PC-9 (cell line): ENCODE measurements around the gene MMAA. TPM values are rescaled to one million over a fixed set of nuclear protein-coding genes. Genes with fewer than 3 reads are reported as not detected.

Experiments
- BruUV-seq: library from RNA; stranded (reverse); fragments of 400-500 nt; replicated peaks from 2 replicates; lab custom pipeline; 2021; lab: Mats Ljungman, UMichigan
- CTCF ChIA-PET: fragments of 300-600 bp; sonication (Branson Sonifier 250); formaldehyde crosslinking; loops from one replicate; lab custom pipeline; 2022; ENCODE audit warnings: antibody characterized with exemption; lab: Charles Lee
- POLR2A ChIA-PET: fragments of 300-600 bp; sonication (Branson Sonifier 250); formaldehyde crosslinking; loops from one replicate; lab custom pipeline; 2022; ENCODE audit warnings: antibody characterized with exemption; ENCODE audit not compliant: unreplicated experiment; lab: Charles Lee
- DNase-seq, 2 experiments: peaks; one replicate each; pipeline versions ENCODE4 v3.0.0 to v3.0.0-alpha.2; 2015 to 2022; ENCODE audit warnings: mixed read lengths in 1 of 2
- H2AFZ ChIP-seq: fragments of 200-600 bp; sonication (generic); 2 replicates; pipeline ENCODE4 v1.8.1; 2017; ENCODE audit warnings: antibody characterized with exemption
- H3F3A ChIP-seq: fragments of 200-600 bp; sonication (generic); 2 replicates; pipeline ENCODE4 v1.8.1; 2017; ENCODE audit warnings: antibody characterized with exemption, mild to moderate bottlenecking, low read depth; ENCODE audit not compliant: insufficient read depth
- H3K27ac ChIP-seq: fragments of 200-600 bp; sonication (generic); 2 replicates; pipeline ENCODE4 v1.6.1; 2016; ENCODE audit warnings: mixed run types
- H3K27me3 ChIP-seq: fragments of 200-600 bp; sonication (generic); 2 replicates; pipeline ENCODE4 v1.6.1; 2016; ENCODE audit warnings: low read depth, mixed run types; ENCODE audit not compliant: insufficient read depth
- H3K36me3 ChIP-seq: fragments of 200-600 bp; sonication (generic); 2 replicates; pipeline ENCODE4 v1.6.1; 2016; ENCODE audit warnings: low read depth, mixed run types
- H3K4me1 ChIP-seq: fragments of 200-600 bp; sonication (generic); replicated peaks from 2 replicates; pipeline ENCODE4 v1.6.1; 2016; ENCODE audit warnings: mixed run types; ENCODE audit not compliant: insufficient read depth
- H3K4me2 ChIP-seq: fragments of 200-600 bp; sonication (generic); 2 replicates; pipeline ENCODE4 v1.6.1; 2017; ENCODE audit warnings: mixed run types
- H3K4me3 ChIP-seq: fragments of 200-600 bp; sonication (generic); 2 replicates; pipeline ENCODE4 v1.6.1; 2016; ENCODE audit warnings: mixed run types
- H3K79me2 ChIP-seq: fragments of 200-600 bp; sonication (generic); 2 replicates; pipeline ENCODE4 v1.6.1; 2017; ENCODE audit warnings: low read depth, mixed run types
- H3K9me2 ChIP-seq: fragments of 200-600 bp; sonication (generic); 2 replicates; pipeline ENCODE4 v1.8.1; 2017; ENCODE audit warnings: mild to moderate bottlenecking; ENCODE audit not compliant: insufficient read depth
- H3K9me3 ChIP-seq: fragments of 200-600 bp; sonication (generic); 2 replicates; pipeline ENCODE4 v1.8.1; 2016; ENCODE audit warnings: low read depth; ENCODE audit not compliant: insufficient read depth
- H4K20me1 ChIP-seq: fragments of 200-600 bp; sonication (generic); 2 replicates; pipeline ENCODE4 v1.8.1; 2017; ENCODE audit not compliant: insufficient read depth
- CTCF ChIP-seq: fragments of 200-600 bp; sonication (generic); conservative IDR thresholded peaks from 2 replicates; pipeline ENCODE4 v1.6.1; 2017; ENCODE audit warnings: mixed run types, antibody characterized with exemption, mild to moderate bottlenecking, moderate library complexity
- EZH2 ChIP-seq: fragments of 200-600 bp; sonication (generic); IDR thresholded peaks from 2 replicates; pipeline ENCODE4 v1.8.0; 2017; ENCODE audit warnings: antibody characterized with exemption, low read depth
- intact Hi-C: fragments of 100-400 bp; cut with micrococcal nuclease; formaldehyde crosslinking; loops from one replicate; pipeline ENCODE4 v1.10.0; 2022; ENCODE audit not compliant: unreplicated experiment
- total RNA-seq: library from RNA; stranded (reverse); gene quantifications from 2 replicates; pipeline ENCODE4 v1.2.3, GENCODE V29; 2021

Gene MMAA
- total RNA-seq, 1 experiment from 2014 or later: 6.3 TPM

GRCh38 chr4:145643295-145643694 is 24.1 kb downstream of the MMAA start:
- H3K9me3 ChIP-seq: no peaks in the 10 kb centered on the region
- DNase-seq: no peak
- BruUV-seq: no TSS peak
- ChIA-PET CTCF (no interaction called here), POLR2A (interaction anchor here (0.6 kb wide), 1 partner anchor 134 kb away, joined by 3 read pairs; no protein-coding TSS in a partner anchor)
- H3K27ac ChIP-seq: no peak overlapping the region
- H3K4me1 ChIP-seq: no peaks in the 10 kb centered on the region
- H3K36me3 ChIP-seq: no peaks in the 10 kb centered on the region
- no peak overlapping the region for H2AFZ ChIP-seq
- no peaks in the 10 kb centered on the region for H3K9me2 ChIP-seq
- no peaks in the 10 kb centered on the region for H3K27me3 ChIP-seq
- TF ChIP-seq CTCF (no peak), EZH2 (no peak)
- H3F3A ChIP-seq: no peaks in the 10 kb centered on the region
- no peaks in the 10 kb centered on the region for H4K20me1 ChIP-seq
- intact Hi-C loops: no loop called here
- no peaks in the 10 kb centered on the region for H3K79me2 ChIP-seq
- no peak overlapping the region for H3K4me2 ChIP-seq
- H3K4me3 ChIP-seq: no peak overlapping the region

GRCh38 chr4:145644699-145645098 is 25.5 kb downstream of the MMAA start:
- ChIA-PET CTCF (no interaction called here), POLR2A (no interaction called here)
- Histone ChIP-seq H3K27ac (no peak overlapping the region), H3K4me2 (no peak overlapping the region), H3K27me3 (no peaks in the 10 kb centered on the region), H4K20me1 (no peaks in the 10 kb centered on the region), H2AFZ (no peak overlapping the region), H3K9me2 (no peaks in the 10 kb centered on the region), H3K36me3 (no peaks in the 10 kb centered on the region), H3K9me3 (no peaks in the 10 kb centered on the region), H3F3A (no peaks in the 10 kb centered on the region), H3K4me1 (no peaks in the 10 kb centered on the region), H3K79me2 (no peaks in the 10 kb centered on the region), H3K4me3 (no peak overlapping the region)
- DNase-seq: no peak
- no TSS peak for BruUV-seq
- intact Hi-C loops: no loop called here
- no peak for TF ChIP-seq EZH2
- TF ChIP-seq CTCF: no peak

GRCh38 chr4:145656156-145656555 is 37.0 kb downstream of the MMAA start:
- no TSS peak for BruUV-seq
- ChIA-PET CTCF (no interaction called here), POLR2A (no interaction called here)
- no peaks in the 10 kb centered on the region for H3K36me3 ChIP-seq
- intact Hi-C loops: no loop called here
- H3K9me2 ChIP-seq: no peaks in the 10 kb centered on the region
- H4K20me1 ChIP-seq: no peaks in the 10 kb centered on the region
- no peaks in the 10 kb centered on the region for H3K79me2 ChIP-seq
- H3K27ac ChIP-seq: no peak overlapping the region
- H2AFZ ChIP-seq: no peak overlapping the region
- H3K4me1 ChIP-seq: no peaks in the 10 kb centered on the region
- no peaks in the 10 kb centered on the region for H3F3A ChIP-seq
- H3K4me2 ChIP-seq: no peak overlapping the region
- H3K9me3 ChIP-seq: no peaks in the 10 kb centered on the region
- no peak for DNase-seq
- no peak overlapping the region for H3K4me3 ChIP-seq
- H3K27me3 ChIP-seq: no peaks in the 10 kb centered on the region
- no peak for TF ChIP-seq CTCF
- TF ChIP-seq EZH2: no peak
